AG04450 (cell line): ENCODE results near the gene RNF169. TPM values are rescaled to one million over a fixed set of nuclear protein-coding genes. Genes with fewer than 3 reads are reported as not detected.

ENCODE experiments used
- CTCF ChIA-PET: fragments of 300-600, 350-600 bp; formaldehyde crosslinking; extraction: SDS; loops from one replicate; lab custom pipeline; 2022; ENCODE audit warnings: antibody characterized with exemption, inconsistent platforms; lab: Charles Lee
- POLR2A ChIA-PET: fragments of 350-600 bp; formaldehyde crosslinking; extraction: SDS; loops from one replicate; lab custom pipeline; 2021; ENCODE audit warnings: antibody characterized with exemption, inconsistent platforms; lab: Yijun Ruan, JAX
- DNase-seq: peaks from one replicate; pipeline ENCODE4 v3.0.0-alpha.2; 2011; ENCODE audit warnings: low read depth, low spot score
- H3K27ac ChIP-seq: one replicate; pipeline ENCODE4 v1.5.1; 2012; ENCODE audit warnings: low read depth, low read length, control low read depth
- H3K27me3 ChIP-seq: one replicate; pipeline ENCODE4 v1.6.0; 2012; ENCODE audit warnings: low read length; ENCODE audit not compliant: control insufficient read depth, insufficient read depth
- H3K4me3 ChIP-seq: 2 replicates; pipeline ENCODE4 v1.5.1; 2011; ENCODE audit warnings: mild to moderate bottlenecking, low read depth, low read length, control low read depth
- H3K9me3 ChIP-seq: 2 replicates; pipeline ENCODE4 v1.5.1; 2012; ENCODE audit warnings: low read length; ENCODE audit not compliant: control insufficient read depth, insufficient read depth
- CTCF ChIP-seq: IDR thresholded peaks from 2 replicates; pipeline ENCODE4 v1.5.1; 2011; ENCODE audit warnings: low read depth, low read length, control low read depth, inconsistent platforms
- polyA plus RNA-seq: library from polyadenylated mRNA; depleted of rRNA; stranded (reverse); fragments of >200 nt; gene quantifications from 2 replicates; pipeline ENCODE4 v1.2.3, GENCODE V29; 2011

The RNF169 gene
- polyA plus RNA-seq, 1 experiment = 12.3 TPM

- ChIA-PET POLR2A (no interaction called here), CTCF (interaction anchor here (2.2 kb wide), 1 partner anchor 40 kb away, joined by 5 read pairs; no protein-coding TSS in a partner anchor)
- Histone ChIP-seq H3K27me3 (no peaks in the 10 kb centered on the region), H3K9me3 (no peaks in the 10 kb centered on the region), H3K4me3 (no peak overlapping the region), H3K27ac (no peak overlapping the region)
- no peak for TF ChIP-seq CTCF
- DNase-seq = no peak
These were observed 6.6 kb upstream of the RNF169 start for GRCh38 chr11:74742070-74742469.

GRCh38 chr11:74743640-74744039 is 5.0 kb upstream of the RNF169 start:
- POLR2A ChIA-PET = interaction anchor here (0.7 kb wide), 1 partner anchor 44 kb away, joined by 3 read pairs; no protein-coding TSS in a partner anchor
- CTCF ChIA-PET = interaction anchor here (1.0 to 2.0 kb wide), 5 partner anchors 17 to 294 kb away, joined by 3 to 8 read pairs (median 3); no protein-coding TSS in a partner anchor
- Histone ChIP-seq H3K27me3 (no peaks in the 10 kb centered on the region), H3K4me3 (no peak overlapping the region), H3K27ac (no peak overlapping the region), H3K9me3 (no peaks in the 10 kb centered on the region)
- no peak for DNase-seq
- no peak for TF ChIP-seq CTCF

DNA sequence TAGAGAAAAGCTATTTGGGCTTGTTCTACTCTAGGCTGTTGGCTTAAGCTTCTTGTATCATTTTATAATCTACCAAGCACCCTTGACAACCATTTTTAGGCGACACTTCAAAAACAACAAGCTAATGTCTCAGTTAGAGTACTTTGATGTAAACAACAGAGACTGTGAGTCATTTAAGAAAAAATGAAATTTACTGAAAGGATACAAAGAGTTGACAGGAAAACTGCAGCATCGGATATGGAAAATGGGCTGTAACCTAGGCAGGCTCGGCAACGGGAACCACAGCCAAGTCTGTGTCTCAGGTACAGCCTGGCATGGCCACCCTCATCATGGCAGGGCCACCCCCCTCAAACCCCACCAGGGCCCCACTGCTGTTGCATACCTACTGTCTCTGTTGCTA is 4.4 kb upstream of the RNF169 start:
- Histone ChIP-seq H3K4me3 (no peak overlapping the region), H3K9me3 (no peaks in the 10 kb centered on the region), H3K27me3 (no peaks in the 10 kb centered on the region), H3K27ac (no peak overlapping the region)
- no peak for TF ChIP-seq CTCF
- ChIA-PET POLR2A (interaction anchor here (0.7 to 0.8 kb wide), 2 partner anchors 48 to 71 kb away, joined by 3 to 4 read pairs; no protein-coding TSS in a partner anchor), CTCF (interaction anchor here (0.6 to 2.0 kb wide), 7 partner anchors 17 to 664 kb away, joined by 3 to 8 read pairs (median 3); no protein-coding TSS in a partner anchor)
- DNase-seq = no peak

- no peak overlapping the region for H3K27ac ChIP-seq
- no peaks in the 10 kb centered on the region for H3K27me3 ChIP-seq
- CTCF ChIA-PET = interaction anchor here (1.1 to 1.3 kb wide), 2 partner anchors 21 to 44 kb away, joined by 3 read pairs; no protein-coding TSS in a partner anchor
- POLR2A ChIA-PET = no interaction called here
- H3K4me3 ChIP-seq = no peak overlapping the region
- no peaks in the 10 kb centered on the region for H3K9me3 ChIP-seq
- no peak for DNase-seq
- TF ChIP-seq CTCF = no peak
These were observed 1.8 kb upstream of the RNF169 start for GRCh38 chr11:74746868-74747267.
